CD4-positive, alpha-beta T cell treated with Interleukin-6 at 100 ng/mL for 8 hours (primary cell): ENCODE measurements around the gene TUBG2.
"Not testable (repeated sequence)": the region's sequence is repeated elsewhere in the genome, so short reads cannot be mapped to it uniquely, and the experiment has no call there.

Experiments
- DNase-seq: peaks from one replicate; pipeline ENCODE4 v3.0.0-alpha.2; 2020; ENCODE audit warnings: mixed read lengths, low spot score

The TUBG2 gene

DNA sequence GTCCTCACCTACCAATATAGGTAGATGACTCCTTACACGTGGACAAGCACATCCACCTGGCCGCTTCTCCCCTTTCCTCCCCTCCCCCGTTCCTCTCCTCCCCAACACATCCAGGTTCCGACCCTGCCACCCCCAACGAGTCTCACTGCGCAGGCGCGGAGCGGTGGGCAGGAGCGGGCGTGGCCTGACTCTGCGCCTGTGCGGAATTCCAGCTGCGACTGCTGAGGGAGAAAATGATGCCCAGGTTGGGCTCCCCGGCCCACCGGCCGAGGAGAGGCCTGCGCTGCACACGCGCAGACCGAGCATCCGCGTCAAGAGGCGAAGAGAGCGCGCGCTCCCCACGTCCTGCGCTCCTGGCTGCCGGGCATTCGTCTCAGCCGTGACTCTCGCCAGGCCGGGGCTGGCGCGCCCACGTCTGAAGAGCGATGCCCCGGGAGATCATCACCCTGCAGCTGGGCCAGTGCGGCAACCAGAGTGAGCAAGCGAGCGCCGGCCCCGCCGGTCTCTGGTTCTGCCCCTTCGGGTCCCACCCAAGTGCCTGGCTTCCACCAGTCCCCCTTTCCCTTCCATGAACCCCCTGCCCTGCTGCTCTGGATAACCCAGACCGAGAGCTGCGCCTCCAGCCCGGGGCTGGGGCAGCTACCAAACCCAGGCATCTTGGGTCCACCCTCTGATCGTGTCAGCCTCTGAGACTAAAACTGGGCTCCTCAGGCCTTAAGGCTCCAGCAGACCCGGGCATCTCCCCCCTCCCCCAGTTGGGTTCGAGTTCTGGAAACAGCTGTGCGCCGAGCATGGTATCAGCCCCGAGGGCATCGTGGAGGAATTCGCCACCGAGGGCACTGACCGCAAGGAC is at the start of gene TUBG2:
Gene TUBG2 (plus strand): TSS at position 206 of the 853 bp plus-strand sequence. CDS start 220 bp downstream, at position 426.
- peak; percentile 75 for DNase-seq

DNA sequence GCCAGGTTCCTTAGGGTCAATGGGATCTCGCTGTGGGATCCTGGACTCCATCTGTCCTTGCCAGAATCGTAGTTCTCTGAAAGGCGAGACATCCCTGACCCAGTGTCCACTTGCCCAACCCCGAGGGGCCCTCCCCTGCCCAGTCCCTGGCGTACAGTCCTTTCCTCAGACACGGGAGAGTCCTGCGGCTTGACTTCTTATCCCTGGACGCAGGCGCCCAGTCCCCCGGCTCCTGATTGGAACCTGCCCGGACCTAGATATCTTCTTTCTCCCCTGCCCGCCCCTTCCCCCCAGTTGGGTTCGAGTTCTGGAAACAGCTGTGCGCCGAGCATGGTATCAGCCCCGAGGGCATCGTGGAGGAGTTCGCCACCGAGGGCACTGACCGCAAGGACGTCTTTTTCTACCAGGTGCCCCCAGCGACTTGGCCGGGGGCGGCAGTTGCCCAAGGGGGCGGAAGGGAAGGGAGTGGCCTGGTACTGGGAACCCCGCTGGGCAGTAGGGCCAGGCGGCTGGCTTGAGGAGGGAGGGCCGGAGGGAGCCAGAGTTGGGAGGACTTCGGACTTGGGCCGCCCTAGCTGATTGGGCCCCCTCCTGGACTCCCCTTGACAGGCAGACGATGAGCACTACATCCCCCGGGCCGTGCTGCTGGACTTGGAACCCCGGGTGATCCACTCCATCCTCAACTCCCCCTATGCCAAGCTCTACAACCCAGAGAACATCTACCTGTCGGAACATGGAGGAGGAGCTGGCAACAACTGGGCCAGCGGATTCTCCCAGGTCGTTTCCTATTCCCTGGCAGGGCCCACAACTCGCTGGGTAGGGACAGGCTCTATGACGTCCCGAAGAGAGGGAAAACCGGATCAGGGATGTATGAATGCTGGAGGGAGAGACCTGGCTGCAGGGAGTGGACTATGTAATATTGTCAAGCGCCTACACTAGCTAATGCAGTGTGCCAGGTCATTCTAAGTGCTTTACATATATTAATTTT is 49.0 kb upstream of the TUBG2 start:
- DNase-seq = peak; percentile 4

DNA sequence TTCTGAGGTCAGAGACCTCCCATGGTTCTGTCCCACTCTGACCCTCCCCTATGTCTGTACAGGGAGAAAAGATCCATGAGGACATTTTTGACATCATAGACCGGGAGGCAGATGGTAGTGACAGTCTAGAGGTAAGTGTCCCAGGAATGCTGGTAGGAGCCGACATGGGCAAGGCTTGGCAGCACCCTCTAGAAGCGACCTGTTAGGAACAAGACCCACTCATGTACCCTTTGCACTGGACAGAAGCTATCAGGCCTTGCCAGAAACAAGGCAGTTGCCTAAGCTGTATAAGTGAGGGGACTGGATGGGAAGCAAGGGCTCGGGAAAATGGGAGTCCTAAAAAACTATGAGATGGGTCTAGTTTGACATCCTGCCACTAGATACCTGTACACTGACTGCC is 47.1 kb upstream of the TUBG2 start:
- DNase-seq = no peak

DNA sequence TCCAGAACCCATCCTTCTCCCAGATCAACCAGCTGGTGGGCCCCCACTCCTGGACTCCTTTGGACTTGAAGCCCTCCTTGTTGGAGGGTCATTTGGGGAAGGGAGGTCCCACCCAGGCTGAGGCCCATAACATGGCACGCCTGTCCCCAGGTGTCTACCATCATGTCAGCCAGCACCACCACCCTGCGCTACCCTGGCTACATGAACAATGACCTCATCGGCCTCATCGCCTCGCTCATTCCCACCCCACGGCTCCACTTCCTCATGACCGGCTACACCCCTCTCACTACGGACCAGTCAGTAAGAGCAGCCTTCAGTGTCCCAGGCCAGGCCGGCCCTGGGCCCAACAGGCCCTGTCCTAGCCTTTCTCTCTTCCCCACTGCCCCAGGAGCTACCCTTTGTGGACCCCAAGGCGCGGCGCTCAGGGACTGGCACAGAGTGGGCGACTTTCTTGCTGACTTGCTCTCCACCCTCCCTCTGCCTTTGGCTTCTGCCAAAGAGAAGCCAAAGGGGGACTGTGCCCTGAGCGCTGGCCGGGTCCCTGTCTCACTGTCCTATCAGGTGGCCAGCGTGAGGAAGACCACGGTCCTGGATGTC is 45.3 kb upstream of the TUBG2 start:
- no peak for DNase-seq

DNA sequence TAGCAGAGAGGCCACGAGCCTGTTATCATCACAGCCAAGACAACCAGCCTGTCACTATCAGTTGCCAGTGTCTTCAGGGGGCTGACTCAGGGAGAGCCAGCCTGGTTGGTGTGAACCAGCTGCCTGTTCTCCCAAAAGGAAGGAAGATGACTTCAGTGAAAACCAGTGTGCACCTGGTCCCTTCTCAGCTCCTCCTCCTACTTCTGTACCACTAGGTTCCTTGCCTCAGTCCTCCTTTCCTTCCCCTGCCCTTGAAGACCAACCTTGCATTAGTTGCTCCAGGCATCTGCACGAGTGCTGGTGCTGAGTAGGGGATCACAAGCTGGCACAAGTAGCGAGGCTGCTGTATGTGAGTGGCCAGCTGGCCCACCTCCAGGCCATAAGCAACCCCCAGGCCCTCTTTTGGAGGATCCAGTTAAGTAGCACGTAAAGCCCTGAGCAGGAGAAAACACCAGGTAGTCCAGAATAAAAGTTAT is 41.1 kb upstream of the TUBG2 start:
- no peak for DNase-seq

DNA sequence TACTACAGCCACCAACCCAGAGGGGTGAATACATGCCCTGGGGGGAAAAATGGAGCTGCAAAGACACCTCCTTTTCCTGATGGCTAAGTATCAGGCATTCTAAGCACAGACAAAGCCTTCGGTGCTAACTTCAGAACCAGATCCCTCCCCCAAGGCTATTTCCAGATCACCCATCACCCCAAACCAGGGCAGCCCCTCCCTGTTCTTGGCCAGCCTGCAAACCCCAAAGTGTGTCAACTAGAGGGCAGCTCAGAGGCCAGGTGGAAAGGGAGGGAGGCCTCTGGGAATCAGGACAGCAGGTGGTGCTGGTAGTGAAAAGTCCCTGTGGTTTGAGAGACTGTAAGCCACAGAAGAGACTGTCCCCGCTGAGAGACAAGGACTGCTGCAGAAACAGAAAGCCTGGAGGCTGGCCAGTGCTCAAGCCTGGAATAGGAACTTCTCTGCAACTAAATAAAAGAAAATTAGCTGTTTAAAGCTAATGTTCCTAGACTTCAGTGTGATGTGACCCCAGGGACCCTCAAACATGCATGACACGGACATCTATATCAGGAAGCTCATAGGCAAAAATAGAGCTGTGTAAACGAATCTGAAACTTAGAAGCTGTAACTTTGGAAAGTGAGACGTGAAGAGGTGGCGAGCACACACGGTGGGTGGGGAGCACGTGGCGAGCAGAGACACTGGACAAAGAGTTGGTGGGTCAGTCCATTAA is 40.5 kb upstream of the TUBG2 start:
- DNase-seq = no peak

DNA sequence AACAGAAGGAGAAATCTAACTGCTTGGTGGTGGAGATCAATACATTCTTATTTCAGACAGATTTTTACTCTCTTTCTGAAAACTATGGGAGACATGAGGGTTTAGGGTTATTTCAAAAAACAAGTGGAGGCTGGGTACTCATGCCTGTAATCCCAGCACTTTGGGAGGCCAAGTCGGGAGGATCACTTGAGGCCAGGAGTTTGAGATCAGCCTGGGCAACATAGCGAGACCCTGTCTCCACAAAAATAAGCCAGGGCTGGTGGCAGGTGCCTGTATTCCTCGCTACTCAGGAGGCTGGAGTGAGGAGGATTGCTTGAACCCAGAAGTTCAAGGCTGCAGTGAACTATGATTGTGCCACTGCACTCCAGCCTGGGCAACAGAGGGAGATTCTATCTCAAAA is 37.1 kb upstream of the TUBG2 start:
- not testable (repeated sequence) for DNase-seq

DNA sequence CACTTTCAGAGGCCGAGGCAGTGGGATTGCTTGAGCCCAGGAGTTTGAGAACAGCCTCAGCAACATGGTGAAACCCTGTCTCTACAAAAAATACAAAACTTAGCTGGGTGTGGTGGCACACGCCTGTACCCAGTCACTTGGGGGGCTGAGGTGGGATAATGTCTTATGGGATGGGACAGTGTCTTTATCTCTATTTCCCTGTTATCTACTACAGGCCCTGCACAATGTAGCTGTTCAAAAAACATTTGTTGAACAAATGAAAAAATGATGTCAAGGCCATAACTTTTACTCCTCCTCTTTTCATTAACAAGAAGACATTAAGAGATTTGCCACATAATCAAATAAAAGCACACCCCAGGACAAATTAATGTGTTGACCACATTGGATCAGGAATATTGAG is 35.8 kb upstream of the TUBG2 start:
- DNase-seq = no peak

DNA sequence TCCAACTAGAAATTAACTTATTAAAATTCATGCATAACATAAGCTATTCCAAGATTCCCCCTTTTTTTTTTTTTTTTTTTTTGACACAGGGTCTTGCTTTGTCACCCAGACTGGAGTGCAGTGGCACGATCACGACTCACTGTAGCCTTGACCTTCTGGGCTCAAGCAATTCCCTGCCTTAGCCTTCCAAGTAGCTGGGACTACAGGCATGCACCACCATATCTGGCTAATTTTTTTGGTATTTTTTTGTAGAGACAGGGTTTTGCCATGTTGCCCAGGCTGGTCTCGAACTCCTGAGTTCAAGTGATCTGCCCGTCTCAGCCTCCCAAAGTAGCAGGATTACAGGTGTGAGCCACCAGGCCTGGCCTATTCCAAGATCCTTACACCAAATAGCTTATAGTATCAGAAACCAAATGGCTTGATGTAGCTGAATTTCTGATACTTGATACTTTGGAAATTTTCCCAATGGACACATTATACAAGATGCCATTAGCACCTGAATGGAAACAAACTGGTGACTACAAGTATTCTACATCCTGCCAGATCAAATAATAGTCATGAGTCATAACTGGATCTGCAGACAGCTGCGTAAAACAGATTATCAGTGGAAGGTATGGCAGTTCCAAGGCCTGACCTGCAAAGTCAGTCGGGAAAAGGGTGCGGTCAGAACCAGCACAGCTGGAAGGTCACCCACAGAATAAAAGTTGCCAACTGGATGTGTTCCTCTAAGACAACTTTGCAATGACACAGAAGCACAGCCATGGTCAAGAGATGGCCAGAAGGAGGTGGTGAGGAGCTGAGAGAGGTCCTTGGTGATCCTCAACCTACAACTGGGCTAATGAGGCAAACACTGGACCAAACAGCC is 35.1 kb upstream of the TUBG2 start:
- DNase-seq = no peak

DNA sequence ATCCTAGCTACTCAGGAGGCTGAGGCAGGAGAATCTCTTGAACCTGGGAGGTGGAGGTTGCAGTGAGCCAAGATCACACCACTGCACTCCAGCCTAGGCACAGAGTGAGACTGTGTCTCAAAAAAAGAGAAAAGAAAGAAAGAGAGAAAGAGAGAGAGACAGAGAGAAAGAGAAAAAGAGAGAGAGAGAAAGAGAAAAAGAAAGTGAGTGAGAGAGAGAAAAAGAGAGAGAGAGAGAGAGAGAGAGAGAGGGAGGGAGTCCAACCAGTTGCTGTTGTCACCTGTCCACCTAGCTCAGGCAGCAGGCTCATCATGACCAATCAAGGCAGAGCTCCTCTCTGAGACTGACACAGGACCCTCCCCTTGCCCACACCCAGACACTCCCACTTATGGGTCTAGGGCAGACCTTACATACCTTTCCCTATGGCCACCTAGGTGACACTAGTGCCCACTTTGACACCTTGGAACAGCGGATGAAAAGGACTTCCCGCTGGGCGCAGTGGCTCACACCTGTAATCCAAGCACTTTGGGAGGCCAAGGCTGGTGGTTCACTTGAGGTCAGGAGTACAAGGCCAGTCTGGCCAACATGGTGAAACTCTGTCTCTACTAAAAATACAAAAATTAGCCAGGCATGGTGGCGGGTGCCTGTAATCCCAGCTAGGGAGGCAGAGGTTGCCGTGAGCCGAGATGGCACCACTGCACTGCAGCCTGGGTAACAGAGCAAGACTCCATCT is 31.9 kb upstream of the TUBG2 start:
- not testable (repeated sequence) for DNase-seq

DNA sequence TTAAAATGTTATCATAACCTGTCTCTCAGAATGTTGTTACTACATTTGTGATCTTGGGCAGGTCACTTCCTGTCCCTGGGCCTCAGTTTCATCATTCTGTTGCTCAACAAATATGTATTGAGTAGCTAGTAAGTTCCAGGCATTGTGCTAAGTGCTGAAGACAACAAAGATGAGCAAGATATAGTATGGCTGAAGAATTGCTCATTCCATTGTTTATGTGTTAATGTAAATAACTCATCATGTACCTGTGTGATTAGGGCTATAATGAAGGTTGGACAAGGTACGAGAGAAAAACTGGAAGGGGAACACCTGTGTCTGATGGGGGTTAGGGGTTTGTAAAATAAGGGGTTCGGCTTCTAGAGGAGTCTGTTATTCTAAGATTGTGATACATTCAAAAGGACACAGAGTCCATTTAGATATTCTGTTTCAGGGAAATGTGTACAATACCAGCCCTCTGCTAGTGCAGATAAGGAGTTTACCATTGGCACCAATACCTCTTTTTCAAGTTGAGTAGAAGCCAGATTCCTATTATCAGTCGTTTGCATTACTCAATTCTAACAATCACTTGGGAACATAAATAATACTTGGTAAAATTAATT is 29.6 kb upstream of the TUBG2 start:
- no peak for DNase-seq

DNA sequence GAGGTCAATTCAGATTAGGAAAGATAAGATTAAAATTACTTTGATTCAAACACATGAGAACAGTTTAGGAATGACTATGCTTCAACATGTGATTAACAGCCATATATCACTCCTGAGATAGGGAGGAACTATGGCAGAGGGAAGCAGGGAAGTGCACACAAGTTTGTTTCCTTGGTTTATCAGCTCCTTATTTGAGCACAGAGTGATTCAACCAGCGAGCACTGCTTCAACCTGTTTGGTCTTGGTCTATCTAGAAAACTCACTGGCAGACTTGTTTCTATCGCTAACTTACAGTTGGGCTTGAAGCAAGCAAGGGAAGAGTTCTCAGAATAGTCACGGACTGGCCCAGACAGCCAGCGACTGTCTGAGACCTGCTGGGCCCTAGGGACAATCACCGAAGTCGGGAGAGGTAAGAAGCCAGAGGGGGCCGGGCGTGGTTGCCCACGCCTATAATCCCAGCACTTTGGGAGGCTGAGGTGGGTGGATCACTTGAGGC is 26.1 kb upstream of the TUBG2 start:
- DNase-seq = no peak

DNA sequence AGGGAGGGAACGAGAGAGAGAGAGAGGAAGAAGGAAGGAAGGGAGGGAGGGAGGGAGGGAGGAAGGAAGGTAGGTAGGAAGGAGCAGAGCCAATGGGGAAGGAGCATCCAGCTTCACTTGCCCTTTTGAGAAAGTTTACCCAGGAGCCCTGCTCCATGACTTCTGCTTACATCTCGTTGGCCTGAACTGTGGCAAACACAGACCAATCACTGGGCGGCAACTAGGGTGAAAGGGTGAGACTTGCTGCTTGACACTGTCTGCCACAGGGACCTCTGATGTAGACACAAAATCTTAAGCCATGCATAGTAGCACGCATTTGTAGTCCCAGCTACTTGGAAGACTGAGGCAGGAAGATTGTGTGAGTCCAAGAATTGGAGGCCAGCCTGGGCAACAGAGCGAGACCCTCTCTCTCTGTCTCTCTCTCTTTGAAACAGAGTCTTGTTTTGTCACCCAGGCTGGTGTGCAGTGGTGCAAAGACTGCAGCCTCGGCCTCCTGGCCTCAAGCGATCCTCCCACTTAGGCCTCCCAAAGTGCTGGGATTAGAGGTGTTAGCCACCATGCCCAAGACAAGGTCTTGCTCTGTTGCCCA is 19.5 kb upstream of the TUBG2 start:
- no peak for DNase-seq

DNA sequence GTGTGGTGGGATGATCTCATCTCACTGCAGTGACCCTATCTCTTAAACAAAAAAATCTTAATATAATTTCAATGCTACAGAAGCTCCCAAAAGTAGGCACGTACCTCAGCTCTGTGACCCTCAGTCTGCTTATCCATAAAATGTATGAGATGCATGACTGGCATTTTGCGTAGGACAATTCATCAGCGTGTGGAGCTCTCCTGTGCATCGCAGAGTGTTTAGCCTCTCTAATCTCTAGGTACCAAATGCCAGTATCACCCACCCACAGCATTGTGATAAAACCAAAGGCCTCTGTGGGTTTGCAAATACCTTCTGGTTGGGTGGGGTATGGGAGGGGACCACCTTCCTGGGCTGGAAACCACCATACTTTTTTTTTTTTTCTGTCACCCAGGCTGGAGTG is 19.0 kb upstream of the TUBG2 start:
- no peak for DNase-seq

DNA sequence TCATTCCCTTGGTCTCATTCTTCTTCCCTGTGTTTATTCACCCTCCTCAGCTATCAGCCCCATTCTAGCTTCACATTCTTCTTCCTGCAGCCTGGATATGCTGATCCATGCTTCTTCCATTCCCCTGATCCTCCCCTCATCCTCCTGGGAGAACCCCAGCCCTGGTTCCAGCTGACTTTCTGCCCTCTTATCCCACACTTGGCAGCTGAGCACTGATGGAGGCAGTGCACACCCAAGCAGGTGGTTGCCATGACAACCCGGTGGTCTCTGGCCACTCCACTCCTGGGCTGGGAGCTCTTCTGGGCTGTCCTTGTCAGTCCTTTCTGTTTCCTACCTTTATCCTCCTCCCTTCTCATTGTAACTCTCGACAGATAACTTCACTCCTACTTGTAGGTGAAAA is 16.7 kb upstream of the TUBG2 start:
- DNase-seq = no peak

DNA sequence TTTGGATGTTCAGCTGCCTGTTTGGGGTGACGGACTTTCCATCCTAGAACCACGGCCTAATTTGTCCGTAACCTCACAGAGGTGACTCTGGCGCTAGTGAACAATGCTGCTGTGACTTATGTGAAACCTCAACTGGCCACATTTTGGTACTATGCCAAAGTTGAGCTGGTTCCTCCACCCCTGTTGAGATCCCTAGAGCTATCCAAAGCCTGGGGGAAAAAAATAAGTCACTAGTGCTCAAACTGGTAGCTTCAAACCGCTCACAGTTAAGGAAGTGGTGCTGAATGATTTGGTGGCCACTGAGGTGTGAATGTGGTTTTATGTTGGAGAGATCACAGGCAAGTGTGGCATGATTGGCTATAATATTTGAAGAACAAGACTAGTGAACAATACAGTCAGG is 11.3 kb upstream of the TUBG2 start:
- no peak for DNase-seq

DNA sequence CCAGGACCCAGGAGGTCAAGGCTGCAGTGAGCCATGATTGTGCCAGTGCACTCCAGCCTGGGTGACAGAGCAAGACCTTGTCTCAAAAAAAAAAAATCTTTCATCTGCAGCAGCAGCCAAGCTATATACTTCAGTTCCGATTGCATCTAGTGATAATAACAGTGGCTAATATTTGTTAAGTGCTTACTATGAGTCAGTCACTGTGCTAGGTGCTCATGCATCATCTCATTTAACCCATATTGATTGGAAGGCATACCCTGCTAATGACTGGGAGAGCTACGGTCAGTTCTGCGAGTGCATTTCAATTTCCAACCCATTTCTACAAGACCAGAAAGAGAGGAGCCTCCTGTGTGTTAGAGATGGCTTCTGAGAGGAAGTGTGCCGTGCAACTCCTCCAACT is 7.7 kb upstream of the TUBG2 start:
- DNase-seq = no peak

DNA sequence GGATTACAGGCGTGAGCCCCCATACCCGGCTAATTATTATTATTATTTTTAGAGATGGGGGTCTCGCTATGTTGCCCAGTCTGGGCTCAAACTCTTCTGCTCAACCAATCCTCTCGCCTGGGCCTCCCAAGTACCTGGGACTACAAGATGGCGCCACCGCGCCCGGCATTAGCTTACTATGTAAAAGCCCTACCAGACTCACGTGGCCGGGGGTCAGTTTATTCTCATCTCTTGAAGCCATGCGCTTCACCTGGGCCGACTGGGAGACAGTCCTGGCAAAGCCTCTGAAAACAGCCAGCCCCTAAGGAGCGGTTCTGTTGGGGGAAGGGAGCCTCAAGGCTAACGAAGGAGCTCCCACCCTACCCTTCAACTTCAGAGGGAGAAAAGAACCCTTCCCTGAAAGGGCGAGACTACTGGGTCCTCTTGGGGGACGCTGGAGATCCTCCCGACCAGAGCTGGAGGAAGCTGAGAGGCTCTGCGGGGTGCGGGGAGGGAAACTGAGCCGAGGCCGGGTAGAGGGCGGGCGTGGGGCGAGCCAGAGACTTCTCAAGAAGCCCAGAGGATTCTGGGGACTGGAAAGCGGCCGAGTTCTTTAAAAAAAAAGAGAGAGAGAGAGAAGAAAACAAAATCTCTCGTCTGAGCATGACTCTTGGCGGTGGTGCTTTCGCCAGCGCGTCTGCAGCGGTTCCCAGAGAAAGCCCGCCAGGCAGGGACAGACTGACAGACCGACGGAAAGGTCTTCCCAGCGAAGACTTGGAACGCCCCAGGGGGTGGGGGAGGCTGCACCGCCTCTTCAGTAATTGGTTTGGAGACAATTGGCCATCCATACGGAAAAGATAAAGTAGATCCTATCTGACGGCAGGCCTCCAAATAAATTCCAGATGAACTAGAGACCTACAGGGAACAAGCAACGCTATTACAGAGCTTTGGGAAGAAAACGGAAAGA is 5.6 kb upstream of the TUBG2 start:
- no peak for DNase-seq
